Measurements from ENCODE around the gene ADGRG6. TPM values are rescaled to one million over a fixed set of nuclear protein-coding genes. Genes with fewer than 3 reads are reported as not detected.

The ADGRG6 gene
- total RNA-seq, 1 experiment from 2014 or later: 2.5 TPM

GRCh38 chr6:142341855-142342330, 40.1 kb downstream of the ADGRG6 start:
- H3K79me1 ChIP-seq (ENCODE audit: insufficient read depth, low read depth, low read length, poor library complexity, severe bottlenecking): no peaks in the 10 kb centered on the region
- peaks cover 3 to 7% of the 10 kb centered on the region in 2 experiments; a peak in 3 of 4 replicates for H3K4me1 Mint-ChIP-seq
- no peak overlapping the region; a peak in 1 of 7 replicates for H3K27ac Mint-ChIP-seq
- H3K4me2 ChIP-seq (ENCODE audit: insufficient read depth, insufficient read length, low read length): no peak overlapping the region
- H3K27ac ChIP-seq (ENCODE audit: insufficient read length, low read depth, low read length): no peak overlapping the region
- H3K36me3 Mint-ChIP-seq (ENCODE audit: insufficient read depth in 1 of 3, low read depth in 3 of 3): no peaks in the 10 kb centered on the region
- H3K18ac ChIP-seq (ENCODE audit: insufficient read length, low read depth, low read length): no peak overlapping the region
- TF ChIP-seq CTCF (conservative IDR thresholded peaks at IDR 0.05): no peak
- H2AFZ ChIP-seq (ENCODE audit: low read length): no peak overlapping the region
- no peak overlapping the region for H4K91ac ChIP-seq (ENCODE audit: insufficient read length, low read depth, low read length)
- H3K23me2 ChIP-seq (ENCODE audit: insufficient read length, low read depth, low read length, poor library complexity, severe bottlenecking): no peaks in the 10 kb centered on the region
- no peak overlapping the region for H4K5ac ChIP-seq (ENCODE audit: insufficient read length, low read depth, low read length)
- H3K14ac ChIP-seq (ENCODE audit: insufficient read depth, low read length): no peak overlapping the region
- no peak overlapping the region for H2BK12ac ChIP-seq (ENCODE audit: insufficient read length, low read depth, low read length)
- H3K23ac ChIP-seq (ENCODE audit: insufficient read length, low read depth, low read length): no peak overlapping the region
- H3K4me3 Mint-ChIP-seq: no peak overlapping the region
- no peak overlapping the region for H2BK15ac ChIP-seq (ENCODE audit: low read depth, low read length)
- WGBS (ENCODE audit: extremely low coverage, insufficient read length, low lambda C conversion rate): no CpG with 5 or more reads among the region's 2 CpGs
- no peaks in the 10 kb centered on the region for H3K27me3 Mint-ChIP-seq (ENCODE audit: low read depth)
- no peak overlapping the region for H2BK20ac ChIP-seq (ENCODE audit: low read depth, low read length, poor library complexity, severe bottlenecking)
- H3K79me2 ChIP-seq (ENCODE audit: insufficient read depth, low read length): no peaks in the 10 kb centered on the region
- no peaks in the 10 kb centered on the region for H3K9me3 Mint-ChIP-seq
- no peaks in the 10 kb centered on the region for H4K20me1 ChIP-seq (ENCODE audit: control insufficient read depth, insufficient read depth, insufficient read length)
- no peak overlapping the region for H2BK5ac ChIP-seq (ENCODE audit: insufficient read length, low read length)
- H3K4ac ChIP-seq (ENCODE audit: low read depth, low read length): no peak overlapping the region
- H4K8ac ChIP-seq (replicated peaks; ENCODE audit: insufficient read length, low read depth, low read length): no peak overlapping the region
- H3K4me1 ChIP-seq (ENCODE audit: insufficient read depth, low read length): no peaks in the 10 kb centered on the region; the same call in 1 of the 2 replicates
- H3K56ac ChIP-seq (ENCODE audit: insufficient read length, low read depth, low read length): no peak overlapping the region
- no peak overlapping the region for H2AK5ac ChIP-seq (ENCODE audit: insufficient read length, low read length)
- H2BK120ac ChIP-seq (ENCODE audit: low read depth, low read length, poor library complexity, severe bottlenecking): no peak overlapping the region
- H3K9ac ChIP-seq (ENCODE audit: extremely low read depth, insufficient read length, low read length): no peak overlapping the region
- DNase-seq: no peak
- H3K27me3 ChIP-seq (ENCODE audit: insufficient read depth, low read length): no peaks in the 10 kb centered on the region
- H3K9me3 ChIP-seq (ENCODE audit: control insufficient read depth, low read depth, low read length): no peaks in the 10 kb centered on the region
- no peak overlapping the region for H3T11ph ChIP-seq (ENCODE audit: low read length)
